ENCODE data around the gene ZNF649.
"Not testable (repeated sequence)": the region's sequence is repeated elsewhere in the genome, so short reads cannot be mapped to it uniquely, and the experiment has no call there.

The ZNF649 gene

GRCh38 chr19:51904331-51905165 lies at the start of gene ZNF649:
Gene ZNF649, minus strand, starts transcription at chr19:51905017. Its CDS starts 4,910 bp downstream, at chr19:51900107.
- DNase-seq (ENCODE audit: low spot score), result peak; percentile 86

GRCh38 chr19:51948975-51949374 lies 44.2 kb upstream of the ZNF649 start:
- DNase-seq (ENCODE audit: low spot score), result no peak

GRCh38 chr19:51946602-51947001 lies 41.8 kb upstream of the ZNF649 start:
- no peak for DNase-seq (ENCODE audit: low spot score)

GRCh38 chr19:51944798-51945552 lies 40.2 kb upstream of the ZNF649 start:
- no peak for DNase-seq (ENCODE audit: low spot score)

- no peak for DNase-seq (ENCODE audit: low spot score)
These were observed 34.1 kb upstream of the ZNF649 start for GRCh38 chr19:51938936-51939335.

- DNase-seq (ENCODE audit: low spot score), result no peak
These were observed 27.1 kb upstream of the ZNF649 start for GRCh38 chr19:51931921-51932320.

- DNase-seq (ENCODE audit: low spot score), result no peak
These were observed 23.0 kb upstream of the ZNF649 start for GRCh38 chr19:51927859-51928258.

- peak; percentile 90 for DNase-seq (ENCODE audit: low spot score)
These were observed 22.2 kb upstream of the ZNF649 start, which contains the start of gene ZNF613 for GRCh38 chr19:51926784-51927741. Gene ZNF613, plus strand, starts transcription at chr19:51927472. Its CDS starts 8,749 bp downstream, at chr19:51936221.

GRCh38 chr19:51926426-51926783 lies 21.6 kb upstream of the ZNF649 start:
- no peak for DNase-seq (ENCODE audit: low spot score)

GRCh38 chr19:51921949-51922348 lies 17.1 kb upstream of the ZNF649 start:
- no peak for DNase-seq (ENCODE audit: low spot score)

GRCh38 chr19:51919606-51920005 lies 14.8 kb upstream of the ZNF649 start:
- no peak for DNase-seq (ENCODE audit: low spot score)

- no peak for DNase-seq (ENCODE audit: low spot score)
These were observed 11.3 kb upstream of the ZNF649 start for GRCh38 chr19:51916167-51916566.

- no peak for DNase-seq (ENCODE audit: low spot score)
These were observed 10.6 kb upstream of the ZNF649 start for GRCh38 chr19:51915324-51915867.

- DNase-seq (ENCODE audit: low spot score), result not testable (repeated sequence)
These were observed 3.2 kb upstream of the ZNF649 start for GRCh38 chr19:51907981-51908380.

GRCh38 chr19:51906108-51906507 lies 1.3 kb upstream of the ZNF649 start:
- DNase-seq (ENCODE audit: low spot score), result not testable (repeated sequence)

GRCh38 chr19:51905639-51906038 lies 822 bp upstream of the ZNF649 start:
- DNase-seq (ENCODE audit: low spot score), result not testable (repeated sequence)

- no peak for DNase-seq (ENCODE audit: low spot score)
These were observed 389 bp upstream of the ZNF649 start for GRCh38 chr19:51905206-51905605.

- DNase-seq (ENCODE audit: low spot score), result no peak
These were observed 1.6 kb downstream of the ZNF649 start for GRCh38 chr19:51903192-51903591.

- no peak for DNase-seq (ENCODE audit: low spot score)
These were observed 3.0 kb downstream of the ZNF649 start for GRCh38 chr19:51901860-51902259.

GRCh38 chr19:51891193-51891747 lies 13.5 kb downstream of the ZNF649 start:
- no peak for DNase-seq (ENCODE audit: low spot score)

- no peak for DNase-seq (ENCODE audit: low spot score)
These were observed 14.9 kb downstream of the ZNF649 start for GRCh38 chr19:51889934-51890333.

Measured in SW480 (cell line).